KOPT-K1 (cell line): ENCODE results near the gene COL16A1.

ENCODE experiments used
- H3K27ac ChIP-seq: fragments of 200-600 bp; sonication (generic); 2 replicates; pipeline ENCODE4 v1.5.1; 2016; ENCODE audit warnings: antibody characterized with exemption, mild to moderate bottlenecking, low read depth, low read length; ENCODE audit not compliant: poor library complexity, severe bottlenecking
- H3K36me3 ChIP-seq: fragments of 200-600 bp; sonication (generic); 2 replicates; pipeline ENCODE4 v1.5.1; 2017; ENCODE audit warnings: antibody characterized with exemption, mild to moderate bottlenecking, low read length, moderate library complexity; ENCODE audit not compliant: insufficient read depth
- H3K9me3 ChIP-seq: fragments of 200-600 bp; sonication (generic); 2 replicates; pipeline ENCODE4 v1.5.1; 2017; ENCODE audit warnings: antibody characterized with exemption, low read length, mild to moderate bottlenecking; ENCODE audit not compliant: insufficient read depth, poor library complexity, severe bottlenecking

COL16A1 gene

DNA sequence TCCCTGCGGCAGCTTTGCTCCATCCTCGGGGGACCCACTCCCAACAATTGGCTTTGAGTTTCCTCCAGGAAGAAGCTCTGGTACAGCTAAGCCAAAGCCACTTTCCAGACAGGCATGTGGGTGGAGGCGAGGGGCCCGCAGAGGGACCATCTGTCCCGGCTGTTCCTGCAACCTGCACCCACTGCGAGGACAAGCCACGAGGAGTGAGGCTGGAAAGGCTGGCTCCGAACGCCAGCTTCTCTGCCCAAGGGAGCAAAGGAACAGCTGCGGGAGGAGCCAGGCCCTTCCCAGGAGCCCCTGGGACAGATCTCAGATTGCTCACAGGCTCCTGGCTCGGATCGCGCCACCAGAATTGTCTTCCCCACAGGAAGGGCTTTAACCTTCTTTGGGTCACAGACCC, 30.8 kb downstream of the COL16A1 start:
- Histone ChIP-seq H3K36me3 (no peaks in the 10 kb centered on the region), H3K9me3 (no peaks in the 10 kb centered on the region), H3K27ac (no peak overlapping the region)

DNA sequence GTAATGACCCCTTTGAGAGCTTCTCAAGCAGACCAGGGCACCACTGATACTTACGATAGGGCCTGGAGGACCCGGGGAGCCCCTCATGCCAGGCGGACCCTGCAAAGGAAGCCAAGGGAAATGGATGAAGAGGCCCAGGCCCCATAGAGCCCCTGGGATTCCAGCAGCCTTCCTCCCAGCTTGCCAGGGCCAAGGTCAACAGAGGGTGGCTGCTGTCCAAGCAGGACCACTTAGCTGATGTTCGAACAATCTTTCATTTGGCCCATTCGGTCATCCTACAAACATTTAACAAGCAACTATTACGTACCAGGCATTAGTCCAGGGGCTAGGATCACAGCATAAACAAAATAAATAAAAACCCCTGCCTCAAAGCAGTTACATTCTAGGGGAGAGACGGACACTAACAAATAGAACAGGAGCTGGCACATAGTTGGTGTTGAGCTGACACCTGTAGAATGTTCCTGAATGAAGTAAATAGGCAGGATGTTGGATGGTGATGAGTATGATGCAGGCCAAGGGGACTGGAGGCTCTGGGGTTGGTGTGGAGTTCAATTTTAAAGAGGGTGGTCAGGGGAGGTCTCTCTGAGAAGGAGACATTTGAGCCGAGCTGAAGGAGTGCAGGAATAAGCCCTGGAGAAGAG, 32.1 kb downstream of the COL16A1 start:
- no peaks in the 10 kb centered on the region for H3K9me3 ChIP-seq
- H3K36me3 ChIP-seq, result no peaks in the 10 kb centered on the region
- no peak overlapping the region for H3K27ac ChIP-seq

DNA sequence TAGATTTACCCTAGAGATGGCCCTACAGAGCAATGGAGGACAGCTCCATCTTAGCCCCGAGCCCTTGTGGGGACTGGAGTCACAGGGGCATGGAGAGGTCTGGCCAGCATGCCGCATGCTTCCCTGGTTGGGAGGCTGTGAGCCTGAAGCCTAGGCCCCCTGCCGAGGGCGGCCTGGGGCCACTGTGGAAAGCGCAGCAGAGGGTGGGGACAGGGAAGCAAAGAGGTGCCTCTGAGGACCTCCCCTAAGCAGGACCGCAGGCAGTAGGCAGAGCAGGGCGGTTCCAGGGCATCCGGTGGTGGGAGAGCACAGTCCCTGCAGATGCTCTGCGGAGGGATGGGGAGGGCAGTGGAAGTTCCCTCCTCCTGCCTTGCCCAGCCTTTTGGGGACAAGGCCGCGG, 32.7 kb downstream of the COL16A1 start:
- no peak overlapping the region for H3K27ac ChIP-seq
- no peaks in the 10 kb centered on the region for H3K9me3 ChIP-seq
- no peaks in the 10 kb centered on the region for H3K36me3 ChIP-seq

DNA sequence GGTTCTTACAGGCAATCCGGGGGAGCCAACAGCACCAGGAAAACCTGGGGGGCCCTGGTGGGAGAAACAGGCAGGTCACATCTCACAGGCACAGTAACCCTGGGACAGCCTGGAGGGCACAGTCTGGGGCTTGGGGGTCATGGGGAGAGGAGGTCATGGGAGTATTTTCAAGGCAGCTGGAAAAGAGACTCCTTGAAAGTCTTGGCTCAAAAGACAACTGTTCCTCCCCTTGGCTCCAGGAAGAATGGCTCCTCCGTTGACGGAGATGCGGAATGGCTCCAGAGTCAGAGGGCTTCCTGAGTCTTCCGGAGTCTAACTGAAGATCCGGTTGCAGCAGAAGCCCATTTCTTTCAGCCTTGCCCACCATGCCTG, 33.2 kb downstream of the COL16A1 start:
- no peaks in the 10 kb centered on the region for H3K36me3 ChIP-seq
- no peaks in the 10 kb centered on the region for H3K9me3 ChIP-seq
- no peak overlapping the region for H3K27ac ChIP-seq

DNA sequence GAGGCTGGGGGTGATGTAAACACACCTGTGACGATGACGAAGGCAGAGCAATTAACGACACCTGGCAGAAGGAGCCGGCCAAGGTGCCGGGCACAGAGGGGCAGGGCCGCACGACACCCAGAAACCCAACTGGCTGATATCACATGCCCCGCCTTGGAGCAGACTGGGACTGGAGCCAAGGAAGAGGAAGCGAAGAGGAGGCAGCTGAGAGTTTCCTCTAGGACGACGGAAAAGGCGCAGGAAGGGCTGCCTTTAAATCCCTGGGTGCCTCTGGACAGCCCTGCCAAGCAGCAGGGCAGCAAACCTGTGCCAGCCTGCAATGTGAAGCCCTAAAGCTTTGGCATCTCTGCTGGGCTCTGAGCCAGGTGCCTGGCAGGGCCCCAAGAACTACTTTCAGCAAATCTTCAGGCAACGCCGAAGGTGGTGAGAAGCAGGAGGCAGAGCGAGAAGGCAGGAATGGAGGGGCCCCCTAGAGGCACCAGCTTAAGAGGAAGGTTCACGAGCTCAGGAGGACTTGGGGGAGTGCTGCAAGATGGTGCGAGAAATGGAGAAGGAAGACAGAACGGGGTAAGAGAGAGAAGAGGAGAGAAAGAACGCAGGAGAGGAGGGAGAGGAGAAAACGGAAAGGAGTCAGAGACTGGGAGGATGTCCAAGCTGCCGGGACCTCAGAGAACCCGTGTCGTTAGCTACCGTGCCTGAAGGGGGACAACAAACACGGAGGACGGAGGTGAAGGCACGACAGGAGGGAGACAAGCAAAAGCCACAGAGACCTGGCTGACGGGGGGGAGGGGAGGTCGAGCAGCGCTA, 33.8 kb downstream of the COL16A1 start:
- Histone ChIP-seq H3K27ac (no peak overlapping the region), H3K9me3 (no peaks in the 10 kb centered on the region), H3K36me3 (no peaks in the 10 kb centered on the region)

DNA sequence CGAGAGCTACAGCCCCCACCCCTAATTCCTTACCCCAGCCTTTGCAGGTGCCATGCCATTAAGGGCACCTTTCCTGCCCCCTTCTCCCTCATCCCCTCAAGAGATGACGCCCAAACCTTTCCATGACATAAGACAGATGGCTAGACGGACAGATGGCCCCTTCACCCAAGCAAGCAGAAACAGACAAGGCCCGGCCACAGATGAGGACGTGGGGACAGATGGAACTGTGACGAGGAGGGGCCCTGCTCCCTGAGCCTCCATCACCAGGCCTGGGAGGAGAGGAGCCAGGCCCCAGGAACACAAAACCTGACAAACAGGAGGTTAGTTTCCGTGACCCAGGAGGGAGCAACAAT, 34.4 kb downstream of the COL16A1 start:
- Histone ChIP-seq H3K27ac (no peak overlapping the region), H3K36me3 (no peaks in the 10 kb centered on the region), H3K9me3 (no peaks in the 10 kb centered on the region)

DNA sequence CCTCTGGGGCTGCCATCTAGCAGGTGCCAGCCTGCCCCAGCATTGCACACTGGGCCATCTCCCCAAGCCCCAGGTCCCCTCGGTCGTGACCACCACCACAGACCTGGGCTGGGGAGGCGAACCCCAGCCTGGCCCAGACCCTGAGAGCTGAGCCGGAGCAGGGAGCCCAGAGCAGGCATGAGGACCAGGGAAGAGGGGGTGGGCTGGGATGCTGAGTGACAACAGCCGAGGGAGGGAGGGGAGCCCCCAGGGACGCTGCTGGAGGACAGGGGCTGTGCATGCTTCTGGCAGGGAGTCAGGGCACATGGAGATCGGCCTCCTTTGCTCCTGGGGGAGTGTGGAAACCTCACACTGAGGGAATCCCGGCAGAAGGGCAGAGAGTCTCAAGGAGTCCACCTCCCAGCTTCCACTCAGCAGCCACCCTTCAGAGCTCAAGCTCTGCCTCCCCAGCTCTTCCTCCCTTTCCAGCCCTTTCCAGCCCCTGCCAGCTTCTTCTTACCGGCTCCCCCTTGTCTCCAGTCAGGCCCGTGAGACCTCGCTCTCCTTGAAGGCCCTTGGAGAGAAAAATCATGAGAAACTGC, 35.4 kb downstream of the COL16A1 start:
- no peak overlapping the region for H3K27ac ChIP-seq
- H3K9me3 ChIP-seq, result no peaks in the 10 kb centered on the region
- H3K36me3 ChIP-seq, result no peaks in the 10 kb centered on the region

DNA sequence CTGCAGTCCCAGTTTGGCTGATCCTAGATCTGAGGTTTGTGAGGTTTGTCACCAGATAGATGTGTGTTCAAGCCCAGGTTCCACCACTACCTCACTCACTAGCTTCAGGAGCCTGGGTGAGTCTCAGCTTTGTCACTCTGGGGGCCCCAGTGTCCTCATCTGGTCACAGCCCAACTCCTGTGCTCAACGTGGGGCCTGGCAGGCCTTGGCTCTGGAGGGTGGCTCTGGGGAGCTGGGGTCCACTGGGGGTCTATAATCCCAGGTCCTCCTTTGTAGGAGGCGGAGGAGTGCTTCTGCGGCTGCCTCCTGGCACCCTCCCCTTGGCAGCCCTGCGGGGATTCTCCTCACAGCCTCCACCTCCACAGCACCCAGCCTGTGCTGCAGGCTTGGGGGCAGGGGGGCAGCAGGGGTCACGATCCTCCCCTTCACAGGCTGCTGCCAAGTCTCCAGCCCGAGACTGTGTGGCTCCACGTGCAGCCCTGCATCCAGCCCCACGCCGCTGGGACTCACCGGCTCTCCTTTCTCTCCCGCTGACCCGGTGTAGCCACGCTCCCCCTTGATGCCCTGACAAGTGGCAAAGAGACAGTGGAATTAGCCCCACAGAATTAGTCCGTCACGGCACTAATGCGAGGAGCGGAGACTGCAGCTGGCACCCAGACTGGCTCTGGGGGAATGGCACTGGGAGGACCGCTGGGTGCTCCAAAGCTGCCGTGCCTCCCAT, 36.6 kb downstream of the COL16A1 start:
- H3K27ac ChIP-seq, result no peak overlapping the region
- H3K36me3 ChIP-seq, result no peaks in the 10 kb centered on the region
- H3K9me3 ChIP-seq, result no peaks in the 10 kb centered on the region

DNA sequence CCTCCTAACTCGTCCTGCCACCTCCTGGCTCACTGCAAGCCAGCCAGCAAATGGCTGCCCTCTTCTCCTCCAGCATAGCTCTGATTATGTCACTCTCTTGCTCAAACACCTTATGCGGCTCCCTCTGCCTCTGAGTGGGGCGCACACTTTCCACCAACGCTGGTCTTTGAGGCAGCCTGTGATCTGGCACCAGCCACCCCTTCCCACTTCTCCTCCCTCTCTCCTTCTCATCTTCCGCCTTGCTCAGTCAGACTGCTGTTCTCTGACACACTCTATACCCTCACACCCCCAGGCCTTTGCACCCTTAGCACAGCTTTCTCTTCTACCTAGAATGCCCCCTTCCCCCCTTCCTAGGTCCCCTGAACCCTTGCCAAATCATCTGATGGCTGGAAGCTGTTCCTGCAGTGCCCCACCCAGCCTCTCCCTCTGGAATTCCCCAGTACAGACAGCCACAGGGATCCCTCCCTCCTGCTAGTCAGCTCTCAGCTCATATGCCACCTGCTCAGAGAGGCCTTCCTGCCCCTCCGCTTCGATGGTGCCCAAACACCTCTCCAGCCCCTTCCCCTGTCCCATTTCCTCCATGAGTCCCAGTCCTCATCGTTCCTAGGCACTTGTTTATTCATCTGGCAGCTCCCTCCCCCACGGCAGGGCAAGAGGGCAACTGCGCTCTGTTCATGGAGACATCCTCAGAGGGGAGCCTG, 37.4 kb downstream of the COL16A1 start:
- no peaks in the 10 kb centered on the region for H3K9me3 ChIP-seq
- no peak overlapping the region for H3K27ac ChIP-seq
- no peaks in the 10 kb centered on the region for H3K36me3 ChIP-seq

DNA sequence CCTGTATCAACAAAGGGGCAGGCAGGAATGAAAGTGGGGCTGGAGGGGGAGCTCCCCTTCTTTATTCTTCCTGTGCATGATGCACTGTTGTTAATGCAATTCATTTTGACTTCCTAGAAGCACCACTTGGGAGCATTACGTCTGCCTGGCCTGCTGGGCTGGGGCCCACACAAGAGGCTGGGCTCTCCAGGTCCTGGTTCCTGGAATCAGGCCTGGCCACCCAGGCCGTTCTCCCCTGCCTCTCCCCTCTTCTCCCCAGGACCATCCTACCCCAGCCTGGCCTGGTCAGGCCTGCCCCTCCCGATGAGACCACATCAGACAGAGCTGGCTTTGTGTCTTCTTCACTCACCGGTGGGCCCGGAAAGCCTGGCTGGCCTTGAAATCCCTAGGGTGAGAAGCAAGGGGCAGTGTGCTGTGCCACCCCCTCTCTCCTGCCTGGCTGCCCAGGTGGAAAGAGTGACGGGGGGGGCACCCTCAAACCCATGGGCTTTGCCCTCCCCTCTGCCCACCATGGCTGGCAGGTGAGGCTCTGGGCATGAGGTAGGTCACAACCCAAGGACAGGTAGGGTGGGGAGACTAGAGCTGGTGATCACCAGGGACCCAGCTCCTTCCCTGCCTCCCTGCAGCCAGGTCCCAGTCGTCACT, 38.5 kb downstream of the COL16A1 start:
- Histone ChIP-seq H3K27ac (no peak overlapping the region), H3K36me3 (no peaks in the 10 kb centered on the region)

DNA sequence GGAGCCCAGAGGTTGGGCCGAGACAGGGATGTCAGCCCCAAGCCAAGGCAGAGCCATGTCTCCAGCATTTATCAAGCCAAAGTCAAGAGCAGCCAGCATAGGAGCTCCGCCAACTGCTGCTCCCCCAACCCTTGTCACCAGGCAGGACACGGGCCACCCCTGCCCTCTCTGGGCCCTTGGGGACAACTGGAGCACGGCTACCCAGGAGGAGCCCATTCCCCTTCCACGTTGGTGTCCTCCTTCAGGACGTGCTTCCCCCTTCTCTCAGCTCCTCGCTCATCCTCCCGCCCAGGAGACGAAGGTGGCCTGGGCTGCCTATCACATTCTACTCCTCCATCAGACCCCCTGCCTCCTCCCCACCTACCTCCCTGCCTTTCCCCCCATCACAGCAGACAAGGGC, 39.3 kb downstream of the COL16A1 start:
- Histone ChIP-seq H3K36me3 (no peaks in the 10 kb centered on the region), H3K9me3 (no peaks in the 10 kb centered on the region), H3K27ac (no peak overlapping the region)

More for the DNA sequence above, 38.5 kb downstream of the COL16A1 start:
- H3K9me3 ChIP-seq, result no peaks in the 10 kb centered on the region

DNA sequence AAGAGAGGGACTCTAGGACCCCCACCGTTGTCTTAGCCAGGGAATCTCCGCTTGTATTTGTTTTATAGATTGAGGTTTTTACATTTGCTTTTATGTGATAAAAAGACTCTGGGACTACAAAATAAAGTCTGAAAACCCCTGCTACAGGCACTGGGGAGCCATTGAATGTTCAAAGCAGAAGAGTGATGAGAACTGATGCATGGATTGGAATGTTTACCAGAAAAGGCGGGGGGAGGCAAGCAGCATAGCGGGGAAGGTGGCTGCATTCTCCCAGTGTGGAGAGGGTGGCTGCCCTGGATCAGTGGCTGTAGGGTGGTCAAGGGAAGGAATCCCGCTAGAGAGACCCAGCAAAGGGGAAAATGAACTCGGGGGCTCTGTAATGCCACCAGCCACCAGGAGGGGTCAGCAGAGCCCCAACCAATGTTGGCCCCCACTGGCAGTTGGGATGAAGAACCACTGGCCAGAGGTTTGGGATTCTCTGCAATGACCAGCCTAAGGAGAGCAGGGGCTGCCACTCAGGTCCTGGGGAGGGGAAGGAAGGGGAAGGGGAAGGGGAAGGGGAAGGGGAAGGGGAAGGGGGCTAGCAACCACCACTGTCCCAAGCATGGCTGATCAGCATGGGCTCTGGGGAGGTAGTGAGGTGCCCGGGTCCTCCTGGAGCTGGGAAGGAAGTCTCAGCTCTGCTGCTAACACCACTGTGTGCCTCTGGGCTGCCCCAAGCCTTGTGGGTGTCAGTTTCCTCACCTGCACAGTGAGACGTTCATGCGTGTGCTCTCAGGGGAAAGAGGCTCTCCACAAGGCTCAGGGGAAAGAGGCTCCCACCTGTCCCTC, 40.0 kb downstream of the COL16A1 start:
- Histone ChIP-seq H3K36me3 (no peaks in the 10 kb centered on the region), H3K27ac (no peak overlapping the region), H3K9me3 (no peaks in the 10 kb centered on the region)

DNA sequence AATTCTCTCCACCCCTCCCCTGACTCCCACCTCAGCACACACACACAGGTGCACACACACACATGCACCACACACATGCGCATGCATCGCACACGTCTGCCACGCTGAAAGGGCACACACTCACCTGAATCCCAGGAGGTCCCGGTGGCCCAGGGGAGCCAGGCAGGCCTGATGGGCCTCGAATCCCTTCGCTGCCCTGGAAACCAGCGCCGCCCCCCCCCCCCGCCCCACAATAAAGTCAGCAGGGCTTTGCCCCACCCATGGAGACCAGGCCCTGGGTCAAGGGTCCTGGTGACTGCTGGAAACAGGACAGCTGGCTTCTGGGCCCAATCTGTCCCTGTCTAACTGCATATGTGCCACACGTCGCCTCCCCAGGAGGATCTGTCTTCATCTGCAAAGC, 41.4 kb downstream of the COL16A1 start:
- H3K27ac ChIP-seq, result no peak overlapping the region
- H3K36me3 ChIP-seq, result no peaks in the 10 kb centered on the region
- no peaks in the 10 kb centered on the region for H3K9me3 ChIP-seq

DNA sequence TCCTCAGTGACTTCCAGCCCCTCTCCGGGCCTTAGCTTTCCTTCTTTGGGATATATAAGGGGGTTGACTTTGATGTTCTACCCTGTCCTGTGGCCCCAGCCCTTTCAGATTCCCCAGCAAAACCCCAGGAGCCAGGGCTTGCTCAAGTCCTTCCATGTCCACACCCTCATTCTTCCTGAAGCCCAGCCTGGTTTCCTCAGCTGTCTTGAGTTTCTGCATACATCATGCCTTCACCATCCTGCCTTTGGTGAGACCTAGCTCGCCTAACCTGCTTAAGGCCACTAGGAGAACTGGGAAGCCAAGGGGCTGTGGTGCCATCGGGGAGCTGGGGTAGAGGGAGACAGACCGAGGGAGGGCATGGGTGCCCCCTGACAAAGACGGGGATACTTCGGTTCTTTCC, 42.0 kb downstream of the COL16A1 start:
- H3K36me3 ChIP-seq, result no peaks in the 10 kb centered on the region
- no peaks in the 10 kb centered on the region for H3K9me3 ChIP-seq
- no peak overlapping the region for H3K27ac ChIP-seq
